BE2C (cell line): Measurements from ENCODE around the gene KLHL22.

ENCODE experiments used
- DNase-seq: peaks from one replicate; pipeline ENCODE4 v3.0.0-alpha.2; 2020
- H3K27me3 ChIP-seq: fragments of 250-450 bp; sonication (Bioruptor Pico); 2 replicates; pipeline ENCODE4 v1.5.1; 2020; ENCODE audit warnings: mild to moderate bottlenecking
- H3K36me3 ChIP-seq: fragments of 250-450 bp; sonication (Bioruptor Pico); 2 replicates; pipeline ENCODE4 v1.5.1; 2020; ENCODE audit warnings: mild to moderate bottlenecking
- H3K4me1 ChIP-seq: fragments of 250-450 bp; sonication (Bioruptor Pico); 2 replicates; pipeline ENCODE4 v1.5.1; 2020
- H3K4me3 ChIP-seq: 2 replicates; pipeline ENCODE4 v1.5.1; 2011; ENCODE audit warnings: low read depth, low read length
- H3K9me3 ChIP-seq: fragments of 250-450 bp; sonication (Bioruptor Pico); 2 replicates; pipeline ENCODE4 v1.5.1; 2020
- CTCF ChIP-seq: IDR thresholded peaks from 2 replicates; pipeline ENCODE4 v1.5.1; 2012; ENCODE audit warnings: mild to moderate bottlenecking, low read depth, low read length

Gene KLHL22

DNA sequence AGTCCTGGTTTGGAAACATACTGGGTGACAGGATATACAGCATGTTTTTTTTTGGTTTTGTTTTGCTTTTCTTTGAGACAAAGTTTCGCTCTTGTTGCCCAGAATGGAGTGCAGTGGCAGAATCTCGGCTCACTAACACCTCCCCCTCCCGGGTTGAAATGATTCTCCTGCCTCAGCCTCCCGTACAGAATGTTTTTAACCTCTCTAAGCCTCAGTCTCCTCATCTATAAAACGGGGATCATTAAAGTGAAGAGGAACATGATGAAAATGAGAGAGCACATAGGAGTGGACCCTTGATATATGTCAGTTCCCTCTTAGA, 29.9 kb downstream of the KLHL22 start:
- TF ChIP-seq CTCF: no peak
- no peaks in the 10 kb centered on the region for H3K9me3 ChIP-seq
- H3K4me3 ChIP-seq: no peak overlapping the region
- peaks cover 4% of the 10 kb centered on the region for H3K36me3 ChIP-seq
- DNase-seq: no peak
- H3K4me1 ChIP-seq: no peaks in the 10 kb centered on the region
- H3K27me3 ChIP-seq: no peaks in the 10 kb centered on the region

DNA sequence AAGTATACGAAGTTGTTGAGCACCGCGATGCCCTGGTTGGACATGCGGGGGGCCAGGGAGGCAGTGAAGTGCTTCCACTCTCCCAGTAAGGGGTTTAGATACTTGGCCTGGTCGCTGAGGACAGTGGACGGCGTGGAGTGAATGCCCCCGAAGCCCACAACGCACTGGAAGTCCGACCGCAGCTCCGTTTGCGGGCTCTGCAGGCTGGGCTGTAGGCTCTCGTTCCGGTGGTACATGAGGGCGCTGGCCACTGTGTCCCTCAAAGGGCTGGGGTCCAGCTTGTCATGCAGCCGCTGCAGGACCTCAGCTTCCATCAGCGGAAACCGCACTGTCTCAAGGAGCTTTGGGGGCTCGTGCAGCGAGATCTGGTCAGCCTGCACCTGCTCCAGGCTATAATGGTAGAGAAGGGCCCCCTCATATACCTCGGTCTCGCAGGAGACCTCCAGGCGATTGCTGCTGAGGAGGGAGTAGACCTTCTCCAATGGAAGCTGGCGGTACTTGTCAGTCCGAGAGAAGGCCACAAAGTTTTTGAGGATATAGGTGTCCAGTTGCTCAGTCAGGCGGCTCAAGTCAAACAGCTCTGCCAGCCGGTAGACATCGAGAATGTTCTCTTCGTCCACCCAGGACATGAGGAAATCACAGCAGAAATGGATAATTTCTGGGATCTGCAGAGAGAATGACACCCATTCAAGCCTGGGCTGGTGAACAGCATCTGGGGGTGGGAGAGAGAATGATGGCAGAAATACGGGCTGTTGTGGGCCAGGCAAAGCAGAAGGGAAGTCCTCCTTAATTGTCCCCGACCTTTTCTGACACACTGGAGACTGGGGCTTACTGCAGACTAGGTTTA, 30.5 kb downstream of the KLHL22 start:
- H3K27me3 ChIP-seq: no peaks in the 10 kb centered on the region
- DNase-seq: no peak
- H3K4me1 ChIP-seq: no peaks in the 10 kb centered on the region
- H3K9me3 ChIP-seq: no peaks in the 10 kb centered on the region
- no peak for TF ChIP-seq CTCF
- H3K36me3 ChIP-seq: peaks cover 5% of the 10 kb centered on the region
- no peak overlapping the region for H3K4me3 ChIP-seq

- Histone ChIP-seq H3K4me1 (no peaks in the 10 kb centered on the region), H3K27me3 (no peaks in the 10 kb centered on the region), H3K9me3 (no peaks in the 10 kb centered on the region), H3K4me3 (no peak overlapping the region), H3K36me3 (peaks cover 7% of the 10 kb centered on the region)
- TF ChIP-seq CTCF: no peak
- DNase-seq: no peak
Observed at GRCh38 chr22:20464096-20464614, 31.4 kb downstream of the KLHL22 start.

GRCh38 chr22:20463324-20464095, 32.1 kb downstream of the KLHL22 start:
- DNase-seq: no peak
- Histone ChIP-seq H3K27me3 (no peaks in the 10 kb centered on the region), H3K9me3 (no peaks in the 10 kb centered on the region), H3K36me3 (peaks cover 7% of the 10 kb centered on the region), H3K4me1 (no peaks in the 10 kb centered on the region), H3K4me3 (no peak overlapping the region)
- TF ChIP-seq CTCF: no peak

DNA sequence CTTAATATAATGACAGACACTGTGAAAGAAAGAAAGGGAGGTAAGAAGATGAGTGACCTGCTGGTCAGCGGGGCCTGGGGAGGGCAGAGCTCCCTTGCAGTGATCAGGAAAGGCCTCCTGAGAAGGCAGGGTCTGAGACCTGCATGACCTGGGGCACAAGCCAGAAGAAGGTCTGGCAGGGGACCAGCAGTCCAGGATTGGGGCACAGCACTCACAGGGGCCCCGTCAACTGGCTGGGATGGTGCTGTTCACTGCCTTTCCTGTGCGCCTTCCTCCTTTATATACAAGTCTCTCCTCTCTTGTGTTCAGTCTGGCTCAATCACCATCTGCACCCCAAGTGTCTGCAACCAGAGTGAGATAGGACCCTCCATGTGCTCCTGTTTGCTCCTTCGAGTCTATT, 35.7 kb downstream of the KLHL22 start:
- H3K9me3 ChIP-seq: no peaks in the 10 kb centered on the region
- peaks cover 13% of the 10 kb centered on the region for H3K36me3 ChIP-seq
- no peak for TF ChIP-seq CTCF
- no peaks in the 10 kb centered on the region for H3K4me1 ChIP-seq
- DNase-seq: no peak
- no peak overlapping the region for H3K4me3 ChIP-seq
- no peaks in the 10 kb centered on the region for H3K27me3 ChIP-seq

GRCh38 chr22:20459152-20459542, 36.4 kb downstream of the KLHL22 start:
- no peak for TF ChIP-seq CTCF
- DNase-seq: no peak
- no peaks in the 10 kb centered on the region for H3K27me3 ChIP-seq
- no peaks in the 10 kb centered on the region for H3K9me3 ChIP-seq
- peaks cover 13% of the 10 kb centered on the region for H3K36me3 ChIP-seq
- no peaks in the 10 kb centered on the region for H3K4me1 ChIP-seq
- no peak overlapping the region for H3K4me3 ChIP-seq
